ENCODE measurements around the gene ST8SIA4. TPM values are rescaled to one million over a fixed set of nuclear protein-coding genes. Genes with fewer than 3 reads are reported as not detected.

ST8SIA4 gene
- total RNA-seq, 4 donors from 2014 or later = 0.37 to 6.0 (median 2.2) TPM

- no peaks in the 10 kb centered on the region for H3K9me3 ChIP-seq
- WGBS, 2 donors (ENCODE audit: low coverage in 1 of 2) = 68 to 77% methylated on average over 4 of the region's 4 CpGs
- no peak overlapping the region for H3K27ac ChIP-seq
- no peak overlapping the region for H3K4me3 ChIP-seq
- DNase-seq = no peak
- intact Hi-C loops (cut with DNase I; ENCODE audit: low total_unique reads) (no loop called here), in situ Hi-C loops (cut with MboI; ENCODE audit: low pct_ligation_motif_present in 1 of 4, low pct_unique_long_range_greater_than_20kb in 1 of 4, low sequenced_read_pairs in 3 of 4) (no loop called here)
- no peaks in the 10 kb centered on the region for H3K4me1 ChIP-seq
- H3K36me3 ChIP-seq = no peaks in the 10 kb centered on the region
- H3K27me3 ChIP-seq = no peaks in the 10 kb centered on the region
- no peak for TF ChIP-seq EP300 (IDR thresholded peaks at IDR 0.05; ENCODE audit: low read depth)
- no peak for TF ChIP-seq POLR2AphosphoS5 (IDR thresholded peaks at IDR 0.05)
- TF ChIP-seq CTCF (IDR thresholded peaks at IDR 0.05) = no peak
- TF ChIP-seq POLR2A (IDR thresholded peaks at IDR 0.05) = no peak
Measured at GRCh38 chr5:100768221-100768620, 134.9 kb downstream of the ST8SIA4 start.

GRCh38 chr5:100762995-100763394 lies 140.1 kb downstream of the ST8SIA4 start:
- Histone ChIP-seq H3K27ac (no peak overlapping the region), H3K4me1 (no peaks in the 10 kb centered on the region), H3K9me3 (no peaks in the 10 kb centered on the region), H3K27me3 (no peaks in the 10 kb centered on the region), H3K36me3 (no peaks in the 10 kb centered on the region), H3K4me3 (no peak overlapping the region)
- TF ChIP-seq CTCF (IDR thresholded peaks at IDR 0.05) (no peak), EP300 (IDR thresholded peaks at IDR 0.05; ENCODE audit: low read depth) (no peak), POLR2AphosphoS5 (IDR thresholded peaks at IDR 0.05) (no peak), POLR2A (IDR thresholded peaks at IDR 0.05) (no peak)
- WGBS, 2 donors (ENCODE audit: low coverage in 1 of 2) = 83 to 89% methylated on average over 1 of the region's 1 CpG
- DNase-seq = no peak
- in situ Hi-C loops (cut with MboI; ENCODE audit: low pct_ligation_motif_present in 1 of 4, low pct_unique_long_range_greater_than_20kb in 1 of 4, low sequenced_read_pairs in 3 of 4) (no loop called here), intact Hi-C loops (cut with DNase I; ENCODE audit: low total_unique reads) (no loop called here)

- DNase-seq = no peak
- no peaks in the 10 kb centered on the region for H3K4me1 ChIP-seq
- no peak overlapping the region for H3K27ac ChIP-seq
- no peak for TF ChIP-seq EP300 (IDR thresholded peaks at IDR 0.05; ENCODE audit: low read depth)
- TF ChIP-seq POLR2A (IDR thresholded peaks at IDR 0.05) = no peak
- TF ChIP-seq CTCF (IDR thresholded peaks at IDR 0.05) = no peak
- intact Hi-C loops (cut with DNase I; ENCODE audit: low total_unique reads) (no loop called here), in situ Hi-C loops (cut with MboI; ENCODE audit: low pct_ligation_motif_present in 1 of 4, low pct_unique_long_range_greater_than_20kb in 1 of 4, low sequenced_read_pairs in 3 of 4) (no loop called here)
- H3K36me3 ChIP-seq = no peaks in the 10 kb centered on the region
- no peak overlapping the region for H3K4me3 ChIP-seq
- H3K27me3 ChIP-seq = no peaks in the 10 kb centered on the region
- H3K9me3 ChIP-seq = no peaks in the 10 kb centered on the region
Measured at GRCh38 chr5:100762108-100762507, 141.0 kb downstream of the ST8SIA4 start.

GRCh38 chr5:100761192-100761591 lies 141.9 kb downstream of the ST8SIA4 start:
- H3K27me3 ChIP-seq = no peaks in the 10 kb centered on the region
- H3K36me3 ChIP-seq = no peaks in the 10 kb centered on the region
- no peak overlapping the region for H3K4me3 ChIP-seq
- no peak for TF ChIP-seq POLR2AphosphoS5 (IDR thresholded peaks at IDR 0.05)
- no peak for TF ChIP-seq CTCF (IDR thresholded peaks at IDR 0.05)
- no peak for TF ChIP-seq POLR2A (IDR thresholded peaks at IDR 0.05)
- no peak for TF ChIP-seq EP300 (IDR thresholded peaks at IDR 0.05; ENCODE audit: low read depth)
- no peak for DNase-seq
- H3K4me1 ChIP-seq = no peaks in the 10 kb centered on the region
- in situ Hi-C loops (cut with MboI; ENCODE audit: low pct_ligation_motif_present in 1 of 4, low pct_unique_long_range_greater_than_20kb in 1 of 4, low sequenced_read_pairs in 3 of 4) = no loop called here
- no peak overlapping the region for H3K27ac ChIP-seq
- intact Hi-C loops (cut with DNase I; ENCODE audit: low total_unique reads) = no loop called here
- no peaks in the 10 kb centered on the region for H3K9me3 ChIP-seq

Measured in transverse colon (tissue), 4 donors.